Measurements from ENCODE around the gene MOSMO. TPM values are rescaled to one million over a fixed set of nuclear protein-coding genes. Genes with fewer than 3 reads are reported as not detected.

Gene MOSMO
- total and polyA plus RNA-seq, 9 of the 15 experiments (the other 6 are each of a cell fraction or from before 2014, with no cell fraction given): 1.9 to 13.3 (median 7.7) TPM

- no peak for TF ChIP-seq ZNF407 (IDR thresholded peaks at IDR 0.05; ENCODE audit: low read depth)
- no peak for TF ChIP-seq HEY1 (CRISPR knock-in tag; IDR thresholded peaks at IDR 0.05; ENCODE audit: borderline replicate concordance)
- no peak for TF ChIP-seq DDX20 (tag; IDR thresholded peaks at IDR 0.05; ENCODE audit: low read depth)
- TF ChIP-seq BDP1 (IDR thresholded peaks at IDR 0.05; ENCODE audit: insufficient read depth, insufficient read length): no peak
- TF ChIP-seq ZBTB34 (CRISPR knock-in tag; IDR thresholded peaks at IDR 0.05): no peak
- no peak for TF ChIP-seq NCOA6 (IDR thresholded peaks at IDR 0.05)
- no peak for TF ChIP-seq KDM1A (IDR thresholded peaks at IDR 0.05)
- no peak for TF ChIP-seq ZNF445 (CRISPR knock-in tag; IDR thresholded peaks at IDR 0.05; ENCODE audit: low read depth)
Observed at GRCh38 chr16:22013486-22013885, 5.6 kb downstream of the MOSMO start (continued).
